Activated CD4-positive, alpha-beta T cell treated with anti-CD3 and anti-CD28 coated beads, Interleukin-2, Interleukin-4, amounts not matched to agents 100 ng/mL and 50 ng/mL, durations not matched to agents 16 hours and 8 hours (primary cell): Measurements from ENCODE around the gene PPFIA2.

Experiments used
- DNase-seq: peaks from one replicate; pipeline ENCODE4 v3.0.0-alpha.2; 2020; ENCODE audit warnings: low spot score

Gene PPFIA2

DNA sequence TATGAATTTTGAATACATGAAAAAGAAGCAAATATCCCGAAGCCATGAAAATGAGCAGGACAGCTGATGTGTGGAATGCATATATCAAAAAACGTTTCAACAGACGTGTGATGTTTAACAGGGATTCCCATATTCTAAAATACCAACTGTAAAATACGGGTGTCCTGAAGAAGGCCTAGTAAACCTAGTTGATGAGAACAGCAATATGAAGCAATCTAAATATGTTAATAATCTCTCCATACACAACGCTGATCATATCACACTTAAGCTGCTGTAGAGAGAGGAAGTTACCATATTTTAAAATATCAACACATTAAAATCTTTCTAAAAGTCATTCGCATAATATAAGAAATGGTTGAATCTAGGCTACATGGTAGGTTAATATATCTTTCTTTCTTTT lies 317.5 kb downstream of the PPFIA2 start:
- no peak for DNase-seq

DNA sequence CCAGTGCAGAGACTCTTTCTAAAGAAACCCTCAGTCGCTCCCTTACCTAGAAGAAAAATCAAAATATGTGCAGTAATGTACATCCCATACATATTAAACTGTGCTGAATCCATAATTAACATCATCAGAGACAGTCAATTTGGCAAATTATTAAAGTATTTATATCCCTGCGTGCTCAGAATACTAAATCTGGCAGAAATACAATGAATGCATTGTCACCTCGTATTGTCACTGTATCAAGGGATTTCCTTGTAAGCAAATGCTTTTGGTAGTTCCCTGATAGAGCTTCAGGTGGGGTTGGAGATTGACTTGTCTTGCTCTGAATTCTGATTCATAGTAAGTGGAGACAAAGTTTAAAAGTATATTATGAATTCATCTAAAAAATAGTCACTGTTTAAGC lies 319.1 kb downstream of the PPFIA2 start:
- DNase-seq = no peak

DNA sequence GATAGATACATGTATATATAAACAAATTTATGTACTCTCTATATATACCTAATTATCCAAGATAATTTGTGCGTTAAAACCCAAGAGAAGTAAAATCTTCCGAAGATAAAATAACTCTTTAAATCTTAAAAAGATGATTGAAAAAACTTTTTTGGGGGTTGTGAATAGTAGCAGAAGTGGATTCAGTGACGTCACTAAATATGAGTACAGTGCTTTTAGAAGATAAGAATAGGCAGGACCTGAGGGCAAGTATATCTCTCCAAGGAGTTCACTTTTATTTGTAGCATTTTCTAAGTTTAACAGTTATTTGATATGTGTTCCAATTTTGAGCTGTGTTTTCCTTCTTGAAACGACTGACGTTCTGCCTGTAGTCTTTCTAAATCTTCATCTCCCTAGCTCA lies 319.8 kb downstream of the PPFIA2 start:
- no peak for DNase-seq

DNA sequence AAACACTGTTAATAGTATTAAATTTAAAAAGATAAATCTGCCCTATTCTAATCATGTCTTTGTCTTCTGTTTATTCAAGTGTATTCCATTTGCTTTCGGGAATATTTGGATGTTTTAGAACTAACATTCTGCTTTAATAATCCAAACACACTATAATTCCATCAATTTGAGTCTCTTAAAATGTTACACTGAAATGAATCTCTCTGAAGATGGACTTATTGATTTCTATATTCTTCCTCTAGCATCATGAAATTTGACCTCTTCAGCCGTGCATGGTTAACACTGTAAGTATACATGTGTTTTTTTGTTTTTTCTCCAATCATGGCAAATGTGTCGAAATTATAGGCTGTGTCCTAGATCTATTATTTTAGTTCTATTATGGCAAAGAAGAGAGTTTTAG lies 342.1 kb downstream of the PPFIA2 start:
- no peak for DNase-seq

DNA sequence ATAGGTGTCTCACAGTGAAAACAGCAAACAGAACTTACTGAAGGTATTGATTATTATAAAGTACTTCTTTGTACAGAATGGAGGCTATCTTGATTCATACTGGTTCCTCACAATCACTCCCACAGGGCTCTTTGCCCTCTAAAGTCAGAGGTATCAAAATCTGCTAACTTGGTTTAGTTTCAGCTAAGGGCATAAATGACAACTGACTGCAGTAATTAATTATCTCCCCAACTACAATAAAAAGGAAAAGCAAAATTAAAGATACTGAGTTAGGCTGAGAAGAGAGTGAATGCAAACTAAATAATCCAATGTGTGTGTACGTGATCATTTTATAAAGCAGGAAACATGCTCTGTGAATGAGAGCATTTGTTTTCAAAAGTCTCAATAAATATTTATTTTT lies 342.6 kb downstream of the PPFIA2 start:
- DNase-seq = no peak

DNA sequence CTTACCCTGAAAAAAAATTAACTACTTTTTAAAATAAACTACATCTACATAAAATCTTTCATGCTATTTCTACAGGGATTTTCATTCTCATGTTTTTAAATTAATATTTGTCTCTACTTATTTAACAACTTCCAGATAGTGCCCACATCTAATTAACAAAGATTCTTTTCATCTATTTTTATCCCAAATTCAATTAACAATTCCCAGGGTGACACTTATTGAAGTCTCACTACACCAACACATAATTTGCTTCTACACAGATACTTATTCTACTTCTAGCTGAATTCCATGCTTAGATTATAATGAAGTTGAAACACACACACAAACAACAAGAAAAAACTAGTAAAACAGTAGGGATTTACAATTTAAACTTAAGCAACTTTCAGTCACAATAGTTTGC lies 344.7 kb downstream of the PPFIA2 start:
- DNase-seq = no peak

DNA sequence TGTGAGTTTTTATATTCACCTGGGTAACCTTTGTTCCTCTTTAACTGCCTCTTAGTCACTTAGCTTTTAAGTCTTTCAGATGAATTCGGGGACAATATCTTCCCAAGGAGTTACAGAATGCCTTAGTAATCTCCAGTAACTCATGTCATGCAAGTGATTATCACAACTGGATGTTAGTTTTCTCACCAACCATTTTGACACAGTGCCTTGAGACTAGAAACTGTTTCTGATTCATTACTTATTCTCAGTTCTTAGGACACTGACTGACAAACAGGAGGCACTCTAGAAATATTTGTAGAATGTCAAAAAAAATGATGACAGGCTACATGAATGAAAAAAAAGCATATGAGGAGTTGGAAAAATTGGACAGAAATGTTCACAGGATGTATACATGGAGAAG lies 346.2 kb downstream of the PPFIA2 start:
- no peak for DNase-seq

DNA sequence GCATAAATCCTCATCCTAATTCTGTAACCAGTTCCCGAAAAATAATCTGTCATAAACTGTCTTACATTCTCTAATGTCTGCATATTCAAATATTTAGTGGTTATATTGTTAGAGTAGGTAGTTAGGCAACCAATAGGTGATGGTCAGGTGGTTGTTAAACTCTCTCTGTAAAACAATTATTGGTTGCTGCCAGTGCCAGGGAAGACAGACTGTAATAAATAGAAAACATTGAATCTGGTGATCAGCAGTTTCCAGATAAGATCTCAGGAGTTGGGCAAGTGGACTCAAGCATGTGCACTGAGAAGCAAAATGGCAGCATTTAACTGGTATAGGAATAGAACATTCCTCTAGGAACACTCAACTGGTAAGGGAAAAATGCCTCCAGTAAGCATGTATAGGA lies 355.8 kb downstream of the PPFIA2 start:
- no peak for DNase-seq

DNA sequence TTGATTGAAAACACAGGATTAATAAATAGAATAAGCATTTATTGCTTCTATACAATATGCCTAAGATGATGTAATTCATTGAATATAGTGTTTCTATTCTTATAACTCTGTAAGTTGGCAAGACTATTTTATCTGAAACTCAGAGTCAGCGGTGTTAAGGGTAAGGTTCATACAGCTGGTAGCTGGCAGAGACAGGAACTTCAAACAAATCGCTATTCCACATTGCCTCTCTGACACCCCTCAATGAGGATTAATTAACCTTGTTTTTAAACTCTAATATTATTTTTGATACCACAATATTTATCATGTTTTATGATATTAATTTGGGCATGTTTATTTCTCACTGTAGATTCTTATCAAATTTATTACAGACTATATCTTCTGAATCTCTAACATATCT lies 357.9 kb downstream of the PPFIA2 start:
- DNase-seq = no peak

DNA sequence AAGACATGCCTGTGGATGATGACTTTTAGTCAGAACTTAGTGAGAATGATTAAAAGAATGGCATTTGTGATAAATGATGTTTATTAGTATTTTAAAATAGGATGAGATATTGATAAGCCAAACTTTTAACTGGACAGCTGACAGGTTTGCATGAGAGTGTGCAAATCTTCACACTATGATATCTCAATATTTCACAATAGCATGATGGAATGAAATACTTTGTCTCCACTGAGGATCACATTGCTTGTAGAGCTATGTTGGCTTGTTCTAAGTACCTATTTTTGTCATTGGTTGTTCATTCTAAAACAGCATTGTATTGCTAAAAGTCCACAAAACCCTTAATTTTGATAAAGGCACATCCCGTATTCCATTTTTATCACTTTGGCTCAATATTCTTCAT lies 359.1 kb downstream of the PPFIA2 start:
- no peak for DNase-seq

DNA sequence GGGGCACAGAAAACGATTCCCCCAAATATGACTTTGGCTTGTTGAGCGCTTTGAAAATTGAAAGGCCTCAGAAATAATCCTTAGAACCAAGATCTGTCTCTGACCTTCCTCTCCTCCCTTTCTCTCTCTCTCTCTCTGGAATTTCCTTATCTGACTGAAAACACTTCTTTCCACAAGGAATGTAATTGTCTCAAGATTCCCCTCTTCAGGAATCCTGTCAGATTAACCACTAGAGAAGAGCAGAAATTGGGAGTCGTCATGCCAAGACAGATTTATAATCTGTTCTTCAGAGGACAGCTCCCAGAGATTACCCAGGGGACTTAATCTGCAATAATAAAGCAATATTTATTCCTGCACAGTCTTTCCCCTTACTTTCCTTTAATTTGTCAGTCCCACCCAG lies 363.7 kb downstream of the PPFIA2 start:
- DNase-seq = no peak

DNA sequence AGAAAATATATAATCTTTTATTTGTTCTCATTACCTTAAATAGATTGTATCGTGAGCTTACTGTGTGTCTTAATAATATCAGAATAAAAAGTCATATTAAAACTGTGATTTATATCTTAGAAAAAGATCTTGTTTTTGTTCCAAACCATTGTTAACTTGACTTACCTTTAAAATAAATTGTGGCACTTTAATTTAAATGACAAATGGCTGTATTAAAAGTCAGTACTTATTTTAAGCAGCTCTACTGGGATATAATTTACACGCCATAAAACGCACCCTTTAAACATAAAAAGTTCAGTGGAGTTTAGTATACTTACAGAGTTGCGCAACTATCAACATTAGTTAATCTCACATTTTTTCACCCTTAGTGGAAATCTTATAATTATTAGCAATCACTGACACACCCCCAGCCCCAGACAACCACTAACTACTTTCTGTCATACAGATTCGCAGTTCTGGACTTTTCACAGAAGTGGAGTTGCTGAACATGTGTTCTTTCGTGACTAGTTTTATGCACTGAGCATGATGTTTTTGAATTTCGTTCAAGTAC lies 369.5 kb downstream of the PPFIA2 start:
- no peak for DNase-seq

DNA sequence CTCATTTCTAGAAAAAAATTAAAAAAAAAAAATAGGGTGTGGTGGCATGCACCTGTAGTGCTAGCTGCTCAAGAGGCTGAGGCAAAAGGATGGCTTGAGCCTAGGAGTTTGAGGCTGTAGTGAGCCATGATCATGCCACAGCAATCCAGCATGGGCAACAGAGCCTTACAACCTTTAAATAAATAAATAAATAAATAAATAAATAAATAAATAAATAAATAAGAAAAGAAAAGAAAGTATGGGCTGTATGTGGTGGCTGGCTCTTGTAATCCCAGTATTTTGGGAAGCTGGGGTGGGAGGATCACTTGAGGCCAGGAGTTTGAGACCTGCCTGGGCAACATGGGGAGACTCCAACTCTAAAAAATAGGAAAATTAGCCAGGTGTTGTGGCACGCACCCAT lies 373.0 kb downstream of the PPFIA2 start:
- no peak for DNase-seq

DNA sequence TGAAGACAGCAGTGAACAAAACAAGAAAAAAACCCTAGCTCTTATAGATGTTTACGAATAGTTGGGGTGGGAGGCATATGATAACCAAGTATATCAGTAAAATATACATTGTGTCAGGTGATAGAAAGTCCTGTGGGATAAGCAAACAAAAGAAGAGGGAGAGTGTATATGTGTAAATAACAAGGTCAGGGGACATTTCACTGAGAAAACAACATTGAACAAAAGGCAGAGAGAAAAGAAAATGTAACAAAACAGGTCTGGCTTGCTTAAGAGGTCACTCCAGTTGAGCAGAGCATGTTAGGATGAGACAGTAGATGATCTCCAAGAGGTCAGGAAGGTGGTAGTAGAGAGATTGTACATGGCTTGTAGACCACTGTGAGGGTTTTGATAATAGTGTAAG lies 377.2 kb downstream of the PPFIA2 start:
- DNase-seq = no peak

DNA sequence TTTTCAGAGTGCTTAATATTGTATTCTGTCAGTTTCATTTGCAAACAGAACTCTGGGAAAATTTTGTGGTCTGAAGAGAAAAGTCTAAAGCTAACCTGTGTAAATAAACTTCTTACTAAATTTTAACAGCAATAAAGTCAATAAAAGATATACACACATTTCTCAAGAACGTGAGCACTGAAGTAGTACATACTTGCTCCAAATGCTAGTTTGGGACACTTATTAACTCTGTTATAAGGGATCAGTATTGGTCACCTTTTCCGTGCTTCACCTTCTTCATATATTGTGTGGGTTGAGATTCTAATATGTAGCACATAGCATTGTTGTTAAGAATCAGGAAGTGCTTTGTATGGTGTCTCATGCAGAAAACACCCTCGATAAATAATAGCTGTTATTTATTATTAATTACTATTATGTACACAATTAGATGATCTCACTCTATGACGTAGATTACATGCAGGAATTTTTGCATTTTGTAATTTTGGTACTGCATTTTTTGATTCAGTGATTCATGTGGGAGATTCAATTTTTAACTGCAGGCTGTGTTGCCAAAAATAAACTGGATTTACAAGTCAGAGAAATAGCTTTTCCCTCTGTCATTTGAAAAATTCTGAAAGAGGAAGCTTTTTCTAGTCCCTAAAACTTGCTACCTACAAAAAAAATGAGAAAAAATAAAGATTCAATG lies 380.4 kb downstream of the PPFIA2 start:
- DNase-seq = no peak

DNA sequence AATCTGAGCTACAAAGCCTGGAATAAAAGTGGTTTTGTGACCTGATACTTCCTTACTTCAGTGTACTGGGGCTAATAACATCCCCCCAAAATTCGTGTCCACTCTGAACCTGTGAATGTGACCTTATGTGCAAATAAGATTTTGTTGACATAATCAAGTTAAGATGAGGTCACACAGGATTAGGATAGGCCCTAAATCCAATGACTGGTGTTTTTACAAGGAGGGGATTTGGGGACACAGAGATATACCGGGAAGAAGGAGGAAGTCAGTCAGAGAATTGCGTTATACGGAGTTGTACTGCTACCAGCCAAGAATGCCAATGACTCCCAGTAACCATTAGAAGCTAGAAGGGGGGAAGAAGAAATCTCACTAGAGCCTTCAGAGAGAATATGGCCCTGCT lies 381.4 kb downstream of the PPFIA2 start:
- no peak for DNase-seq

DNA sequence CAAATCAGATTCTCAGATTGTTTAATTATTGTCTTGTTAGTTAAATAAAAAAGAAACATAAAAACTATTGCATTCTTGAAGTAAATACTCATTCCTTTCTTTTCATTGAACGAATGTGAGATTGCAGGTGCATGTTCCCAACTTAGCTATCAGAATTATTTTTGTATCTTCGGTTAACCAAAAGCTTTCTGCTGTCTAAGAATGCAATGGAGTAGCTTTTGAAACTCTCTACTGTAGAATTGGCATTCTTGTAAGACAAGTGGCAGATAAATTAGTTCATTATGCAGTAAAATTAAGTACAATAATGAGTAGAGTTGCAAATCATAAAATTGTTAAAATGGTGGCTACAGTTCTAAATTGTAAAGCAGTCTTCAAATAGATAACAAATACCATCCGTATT lies 383.2 kb downstream of the PPFIA2 start:
- no peak for DNase-seq

DNA sequence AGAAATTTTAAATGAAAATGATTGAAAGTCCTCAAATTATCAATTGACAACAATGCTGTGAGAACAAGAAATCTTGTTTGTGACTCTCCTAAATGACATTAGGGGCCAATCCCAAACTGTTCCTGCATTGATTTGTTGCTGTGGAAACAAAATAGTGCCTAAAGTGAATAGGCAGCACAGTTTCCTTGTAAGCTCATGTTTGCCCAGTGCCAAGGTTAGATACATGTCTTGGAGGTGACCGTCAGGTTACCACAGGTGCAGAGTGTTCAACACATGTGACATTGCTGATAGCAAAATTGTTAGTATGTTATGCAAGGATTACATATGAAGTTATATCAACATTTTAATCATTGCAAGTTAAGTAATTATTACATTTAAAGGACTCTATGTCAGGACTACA lies 388.7 kb downstream of the PPFIA2 start:
- no peak for DNase-seq

DNA sequence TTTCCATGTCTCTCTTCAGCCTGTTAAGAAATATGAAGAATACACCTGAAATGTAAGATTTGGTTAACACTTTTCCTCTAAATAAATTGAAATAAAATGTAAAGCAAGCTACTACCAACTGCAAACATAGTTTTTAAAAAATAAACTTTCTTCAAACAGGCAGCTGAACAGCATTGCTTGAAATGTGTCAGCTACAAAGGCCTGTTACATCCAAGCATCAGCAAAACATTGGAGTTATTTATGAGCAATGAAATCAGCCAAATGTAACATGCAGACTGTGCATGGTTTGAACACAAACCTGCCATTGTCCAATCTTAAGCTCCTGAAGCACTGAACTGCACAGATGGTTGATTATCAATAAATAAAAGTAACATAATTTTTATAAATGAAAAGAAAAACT lies 390.0 kb downstream of the PPFIA2 start:
- DNase-seq = no peak

DNA sequence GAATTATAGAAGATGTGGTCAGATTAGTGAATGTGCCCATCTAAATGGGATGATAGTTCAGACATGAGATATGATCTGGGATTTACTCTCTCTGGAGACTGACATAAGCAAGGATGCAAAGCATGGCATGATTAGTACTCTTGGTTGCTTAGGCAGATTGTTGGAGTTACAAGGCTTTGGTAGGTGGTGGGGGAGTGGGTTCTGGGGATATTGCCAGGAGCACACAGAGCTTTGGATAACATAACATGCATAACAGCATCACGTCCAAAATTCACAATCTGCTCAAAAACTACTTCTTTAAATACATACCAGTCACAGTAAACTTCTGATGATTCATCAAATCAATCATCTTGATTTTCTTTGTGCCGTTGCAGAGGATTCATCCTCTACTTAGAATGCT lies 393.9 kb downstream of the PPFIA2 start:
- no peak for DNase-seq

DNA sequence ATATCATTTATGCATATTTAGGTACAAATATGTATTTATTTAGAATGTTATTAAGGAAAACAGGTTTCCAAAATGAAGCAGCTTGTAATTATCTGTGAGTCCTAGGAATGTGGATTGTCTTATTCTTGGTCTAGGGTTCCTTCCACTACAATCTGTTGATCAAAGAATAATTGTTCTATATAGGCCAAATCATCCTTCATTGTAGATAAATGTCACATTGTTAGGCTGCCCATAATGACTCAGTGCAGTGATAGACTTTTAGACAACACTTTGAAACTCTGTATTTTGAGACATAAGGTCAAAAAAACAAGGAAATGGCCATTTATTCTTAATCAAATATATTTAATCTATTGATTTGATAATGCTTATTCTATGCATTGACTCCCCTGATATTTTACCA lies 398.2 kb downstream of the PPFIA2 start:
- no peak for DNase-seq

DNA sequence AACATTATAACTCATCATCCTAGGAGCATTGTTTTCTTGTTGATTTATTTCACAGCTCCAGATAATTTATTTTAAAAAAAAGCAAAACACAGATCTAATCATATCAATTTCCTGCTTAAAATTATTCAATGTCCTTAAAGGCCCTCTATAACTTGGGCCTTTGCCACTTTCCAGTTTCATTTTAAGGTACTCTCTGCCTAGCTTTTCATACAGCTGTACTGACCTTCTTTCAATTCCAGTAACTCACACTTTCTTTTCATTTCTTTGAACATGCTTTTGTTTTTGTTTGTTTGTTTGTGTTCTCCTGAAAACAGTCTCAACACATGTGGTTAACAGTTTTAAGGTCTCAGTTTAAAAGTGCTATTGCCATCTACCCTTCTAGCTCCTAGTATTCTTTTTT lies 399.4 kb downstream of the PPFIA2 start:
- no peak for DNase-seq

DNA sequence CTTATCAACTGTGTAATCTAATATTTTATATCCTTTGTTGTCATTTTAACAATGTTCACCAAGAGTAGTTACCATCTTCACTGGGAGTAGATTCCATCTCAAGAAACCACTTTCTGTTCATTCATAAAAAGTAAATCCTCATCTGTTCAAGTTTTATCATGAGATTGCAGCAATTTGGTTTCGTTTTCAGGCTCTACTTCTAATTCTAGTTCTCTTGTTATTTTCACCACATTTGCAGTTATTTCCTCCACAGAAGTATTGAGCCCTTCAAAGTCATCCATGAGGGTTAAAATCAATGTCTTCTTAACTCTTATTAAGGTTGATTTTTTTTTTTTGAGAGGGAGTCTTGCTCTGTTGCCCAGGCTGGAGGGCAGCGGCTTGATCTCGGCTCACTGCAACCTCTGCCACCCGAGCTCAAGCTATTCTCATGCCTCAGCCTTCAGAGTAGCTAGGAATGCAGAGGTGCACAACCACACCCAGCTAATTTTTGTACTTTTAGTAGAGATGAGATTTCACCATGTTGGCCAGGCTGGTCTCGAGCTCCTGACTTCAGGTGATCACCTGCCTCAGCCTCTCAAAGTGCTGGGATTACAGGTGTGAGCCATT lies 404.7 kb downstream of the PPFIA2 start:
- DNase-seq = no peak

DNA sequence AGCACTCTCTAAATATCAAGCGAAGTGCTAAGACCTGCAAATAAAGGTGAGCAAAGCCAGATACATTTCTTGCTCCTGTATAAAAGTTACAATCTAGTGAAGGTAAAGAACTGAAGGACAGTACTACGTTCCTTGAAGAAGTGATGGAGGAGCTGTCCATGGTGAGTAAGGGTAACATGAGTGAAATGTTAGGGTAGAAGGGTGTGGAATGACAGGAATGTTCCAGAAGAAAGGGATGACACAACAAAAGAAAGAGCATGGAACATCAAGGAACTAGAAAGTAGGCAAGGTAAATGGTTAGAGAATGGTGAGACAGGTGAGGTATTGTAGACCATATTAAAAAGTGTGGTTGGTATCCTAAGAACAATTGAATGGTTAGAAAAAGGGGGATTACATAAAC lies 408.8 kb downstream of the PPFIA2 start:
- DNase-seq = no peak
